HG02970 (cell line): Measurements from ENCODE around the gene SH3GL1.
"Not testable (repeated sequence)": the region's sequence is repeated elsewhere in the genome, so short reads cannot be mapped to it uniquely, and the experiment has no call there.

Experiments used
- ATAC-seq: cut with Tn5 transposase; IDR thresholded peaks from one replicate; pipeline ENCODE4 v1.9.1; 2021; ENCODE audit warnings: mild to moderate bottlenecking, moderate library complexity, moderate number of reproducible peaks; ENCODE audit not compliant: unreplicated experiment, low FRiP score

SH3GL1 gene

GRCh38 chr19:4365341-4365740, 35.0 kb downstream of the SH3GL1 start:
- no peak for ATAC-seq

- no peak for ATAC-seq
These were observed 36.6 kb downstream of the SH3GL1 start for GRCh38 chr19:4363571-4364304.

GRCh38 chr19:4362831-4363545, 37.4 kb downstream of the SH3GL1 start:
- ATAC-seq = no peak

- ATAC-seq = no peak
These were observed 38.1 kb downstream of the SH3GL1 start for GRCh38 chr19:4362101-4362828.

GRCh38 chr19:4361152-4362046, 38.9 kb downstream of the SH3GL1 start:
- no peak for ATAC-seq

GRCh38 chr19:4360641-4361151, 39.7 kb downstream of the SH3GL1 start:
- ATAC-seq = no peak

- no peak for ATAC-seq
These were observed 40.2 kb downstream of the SH3GL1 start for GRCh38 chr19:4360081-4360569.

GRCh38 chr19:4359627-4360000, 40.7 kb downstream of the SH3GL1 start:
- no peak for ATAC-seq

GRCh38 chr19:4358709-4359626, 41.4 kb downstream of the SH3GL1 start:
- ATAC-seq = no peak

- no peak for ATAC-seq
These were observed 42.4 kb downstream of the SH3GL1 start for GRCh38 chr19:4357921-4358326.

GRCh38 chr19:4357095-4357797, 43.1 kb downstream of the SH3GL1 start:
- ATAC-seq = no peak

GRCh38 chr19:4354897-4355296, 45.5 kb downstream of the SH3GL1 start:
- no peak for ATAC-seq

- ATAC-seq = no peak
These were observed 46.1 kb downstream of the SH3GL1 start for GRCh38 chr19:4354282-4354681.

GRCh38 chr19:4352701-4353121, 47.6 kb downstream of the SH3GL1 start:
- no peak for ATAC-seq

GRCh38 chr19:4350726-4351125, 49.6 kb downstream of the SH3GL1 start:
- no peak for ATAC-seq

- ATAC-seq = no peak
These were observed 50.2 kb downstream of the SH3GL1 start for GRCh38 chr19:4350111-4350510.

GRCh38 chr19:4349225-4349624, 51.1 kb downstream of the SH3GL1 start:
- ATAC-seq = not testable (repeated sequence)

GRCh38 chr19:4347521-4347920, 52.8 kb downstream of the SH3GL1 start:
- no peak for ATAC-seq
